HepG2 (cell line): ENCODE data around the gene SLC51B. TPM values are rescaled to one million over a fixed set of nuclear protein-coding genes. Genes with fewer than 3 reads are reported as not detected.

ENCODE experiments used
- ATAC-seq: fragments of 200-7000 bp; cut with Tn5 transposase; 3 replicates; pipeline ENCODE4 v1.9.1; 2020; ENCODE audit warnings: mild to moderate bottlenecking, moderate library complexity
- BruUV-seq: library from RNA; stranded (reverse); fragments of 400-500 nt; replicated peaks from 2 replicates; lab custom pipeline; 2021; lab: Mats Ljungman, UMichigan
- CTCF ChIA-PET: fragments of 300-600 bp; formaldehyde crosslinking; extraction: SDS; loops from one replicate; lab custom pipeline; 2021; ENCODE audit warnings: low total read pairs, inconsistent platforms, low intra/inter-chr PET ratio; lab: Yijun Ruan, JAX
- POLR2A ChIA-PET: fragments of 350-600 bp; sonication (Branson Sonifier 250); formaldehyde crosslinking; loops from one replicate; lab custom pipeline; 2020; ENCODE audit warnings: antibody characterized with exemption, inconsistent platforms; lab: Yijun Ruan, JAX
- DNase-seq: peaks from one replicate; pipeline ENCODE4 v3.0.0-alpha.2; 2015; ENCODE audit warnings: low spot score
- FAIRE-seq: peaks from 3 replicates; lab custom pipeline; 2011; peaks lifted over from hg19 to GRCh38; lab: Jason Lieb, UNC
- H2AFZ ChIP-seq: one replicate; pipeline ENCODE4 v1.6.1; 2011; ENCODE audit warnings: low read length, inconsistent platforms
- H3K27ac ChIP-seq: fragments of 300-600 bp; 3 replicates; pipeline ENCODE4 v1.8.0; 2011; ENCODE audit warnings: mixed run types, mild to moderate bottlenecking, mixed read lengths, low read length, inconsistent platforms; ENCODE audit not compliant: insufficient read depth; ENCODE audit errors: extremely low read length
- H3K27me3 ChIP-seq, 2 experiments: fragments of 200-600 bp in 1 of 2; 2 replicates in 1 of 2; 3 replicates in 1 of 2; pipeline versions ENCODE4 v1.6.0 to v1.8.0; 2011; ENCODE audit warnings: low read length in 2 of 2, mild to moderate bottlenecking in 2 of 2, moderate library complexity in 2 of 2, inconsistent platforms in 1 of 2; ENCODE audit not compliant: insufficient read depth in 2 of 2, control insufficient read depth in 1 of 2
- H3K36me3 ChIP-seq, 2 experiments: fragments of 200-600 bp in 1 of 2; replicated peaks in 1 of 2; 2 replicates in 1 of 2; 3 replicates in 1 of 2; pipeline versions ENCODE4 v1.5.1 to v1.8.0; 2011; ENCODE audit warnings: low read length in 2 of 2, inconsistent platforms in 1 of 2; ENCODE audit not compliant: insufficient read depth in 2 of 2, control insufficient read depth in 1 of 2
- H3K4me1 ChIP-seq: 2 replicates; pipeline ENCODE4 v1.5.1; 2012; ENCODE audit warnings: low read length, inconsistent platforms; ENCODE audit not compliant: insufficient read depth
- H3K4me2 ChIP-seq: 2 replicates; pipeline ENCODE4 v1.6.0; 2011; ENCODE audit warnings: low read depth, low read length, inconsistent platforms
- H3K4me3 ChIP-seq, 3 experiments: fragments of 200-600 bp in 1 of 3; sonication (generic), shearing (Covaris generic) in 1 of 3; replicated peaks in 1 of 3; 2 replicates each; pipeline ENCODE4 v1.5.1; 2011 to 2016; ENCODE audit warnings: low read length in 3 of 3, inconsistent platforms in 2 of 3, low read depth in 2 of 3, mild to moderate bottlenecking in 2 of 3, control low read depth in 1 of 3, mixed read lengths in 1 of 3; ENCODE audit not compliant: insufficient read depth in 1 of 3
- H3K79me2 ChIP-seq: one replicate; pipeline ENCODE4 v1.6.1; 2011; ENCODE audit warnings: low read length, inconsistent platforms; ENCODE audit not compliant: insufficient read depth
- H3K9ac ChIP-seq: 2 replicates; pipeline ENCODE4 v1.6.0; 2011; ENCODE audit warnings: mild to moderate bottlenecking, low read depth, low read length, inconsistent platforms; ENCODE audit not compliant: insufficient read depth
- H3K9me3 ChIP-seq: 2 replicates; pipeline ENCODE4 v1.5.1; 2012; ENCODE audit warnings: mild to moderate bottlenecking, low read length
- H4K20me1 ChIP-seq: 2 replicates; pipeline ENCODE4 v1.6.0; 2011; ENCODE audit warnings: inconsistent platforms, mild to moderate bottlenecking, low read length, moderate library complexity; ENCODE audit not compliant: insufficient read depth
- BRD4 ChIP-seq: sonication (generic); formaldehyde crosslinking; IDR thresholded peaks from 2 replicates; pipeline ENCODE4 v1.4.0; 2020; ENCODE audit warnings: missing genetic modification reagents
- FOXK1 ChIP-seq: sonication (generic); formaldehyde crosslinking; IDR thresholded peaks from 2 replicates; pipeline ENCODE4 v1.4.0; 2020; ENCODE audit warnings: low read depth, missing genetic modification reagents, borderline replicate concordance
- HDAC2 ChIP-seq: sonication (generic); formaldehyde crosslinking; IDR thresholded peaks from 2 replicates; pipeline ENCODE4 v1.4.0; 2020; ENCODE audit warnings: missing genetic modification reagents
- KDM5B ChIP-seq: sonication (generic); formaldehyde crosslinking; IDR thresholded peaks from 2 replicates; pipeline ENCODE4 v1.4.0; 2020; ENCODE audit warnings: missing genetic modification reagents, mild to moderate bottlenecking, borderline replicate concordance
- KLF9 ChIP-seq: IDR thresholded peaks from 2 replicates; pipeline ENCODE4 v1.6.1; 2016; ENCODE audit warnings: low read depth
- NFE2 ChIP-seq: sonication (generic); formaldehyde crosslinking; IDR thresholded peaks from 2 replicates; pipeline ENCODE4 v1.4.0; 2020; ENCODE audit warnings: missing genetic modification reagents
- NPAS2 ChIP-seq: sonication (generic); formaldehyde crosslinking; IDR thresholded peaks from 2 replicates; pipeline ENCODE4 v1.8.0; 2022; ENCODE audit warnings: mild to moderate bottlenecking, missing genetic modification reagents, borderline replicate concordance
- POLR2G ChIP-seq: fragments of 200-400 bp; formaldehyde crosslinking; IDR thresholded peaks from 2 replicates; pipeline ENCODE4 v1.6.1; 2018; ENCODE audit warnings: mild to moderate bottlenecking, low read depth, low read length, moderate library complexity
- SAP130 ChIP-seq: IDR thresholded peaks from 2 replicates; pipeline ENCODE4 v1.6.1; 2016; ENCODE audit warnings: low read depth
- TFAP4 ChIP-seq: sonication (generic); IDR thresholded peaks from 2 replicates; pipeline ENCODE4 v1.6.1; 2016; ENCODE audit warnings: low read depth, borderline replicate concordance
- TRIM24 ChIP-seq: sonication (generic); formaldehyde crosslinking; IDR thresholded peaks from 2 replicates; pipeline ENCODE4 v1.8.0; 2022; ENCODE audit warnings: mild to moderate bottlenecking, missing genetic modification reagents
- WIZ ChIP-seq: sonication (generic); formaldehyde crosslinking; IDR thresholded peaks from 2 replicates; pipeline ENCODE4 v1.5.1; 2020; ENCODE audit warnings: mild to moderate bottlenecking, missing genetic modification reagents
- ZFP36 ChIP-seq: fragments of 150-350 bp; IDR thresholded peaks from 2 replicates; pipeline ENCODE4 v1.6.1; 2018; ENCODE audit warnings: borderline replicate concordance, low read length, low read depth; ENCODE audit not compliant: partially characterized antibody
- ZNF138 ChIP-seq: sonication (generic); formaldehyde crosslinking; IDR thresholded peaks from 2 replicates; pipeline ENCODE4 v1.5.0; 2020; ENCODE audit warnings: mild to moderate bottlenecking, low read depth, missing genetic modification reagents
- ZNF274 ChIP-seq: sonication (generic); formaldehyde crosslinking; IDR thresholded peaks from 2 replicates; pipeline ENCODE4 v1.5.1; 2020; ENCODE audit warnings: mild to moderate bottlenecking, missing genetic modification reagents
- ZNF451 ChIP-seq: sonication (generic); formaldehyde crosslinking; IDR thresholded peaks from 2 replicates; pipeline ENCODE4 v1.5.0; 2020; ENCODE audit warnings: mild to moderate bottlenecking, missing genetic modification reagents
- ZNF614 ChIP-seq: IDR thresholded peaks from 2 replicates; pipeline ENCODE4 v1.6.1; 2018; ENCODE audit warnings: missing biosample characterization, missing genetic modification reagents, inconsistent platforms, borderline replicate concordance
- ZNF770 ChIP-seq: sonication (generic); formaldehyde crosslinking; IDR thresholded peaks from 2 replicates; pipeline ENCODE4 v1.5.0; 2020; ENCODE audit warnings: mild to moderate bottlenecking, missing genetic modification reagents
- WGBS: methylation state at CpG from one replicate; pipeline ENCODE4 v1.1.6; 2017; ENCODE audit warnings: low lambda C conversion rate; 5-methylcytosine and 5-hydroxymethylcytosine counted together
- in situ Hi-C: cut with HindIII; loops from 2 replicates; pipeline ENCODE4 v1.10.0; 2017; ENCODE audit warnings: low pct_unique_long_range_greater_than_20kb; ENCODE audit not compliant: extremely low pct_ligation_motif_present
- intact Hi-C: fragments of 100-400 bp; cut with micrococcal nuclease; formaldehyde crosslinking; loops from one replicate; pipeline ENCODE4 v1.10.0; 2022; ENCODE audit not compliant: unreplicated experiment
- polyA plus RNA-seq, 8 experiments: library from polyadenylated mRNA; depleted of rRNA in 3 of 8; stranded (reverse) in 7 of 8; unstranded in 1 of 8; fragments of >200 nt; fragmentation: Illumina TruSeq in 4 of 8; extraction: Trizol in 4 of 8; gene quantifications; 2 replicates each; pipeline versions ENCODE4 v1.2.1 to v1.2.3, GENCODE V29; 2011 to 2016; ENCODE audit warnings: low read depth in 4 of 8, missing spikeins in 1 of 8, mixed read lengths in 1 of 8; ENCODE audit not compliant: insufficient read depth in 1 of 8
- total RNA-seq, 5 experiments: library from RNA; depleted of rRNA; stranded (reverse); fragments of >200 nt; fragmentation: Illumina TruSeq; extraction: Trizol; gene quantifications; 2 replicates each; pipeline ENCODE4 v1.2.3, GENCODE V29; 2016; ENCODE audit warnings: low read depth in 1 of 5

The SLC51B gene
- total and polyA plus RNA-seq, 2 of the 13 experiments (the other 11 are each of a cell fraction or from before 2014, with no cell fraction given), result 14.9 to 17.1 TPM

- in situ Hi-C loops, result loop anchor here (10.0 kb wide), 2 partner anchors 46 to 256 kb away; partner anchors contain the start of gene RNU5A-1
- Histone ChIP-seq H3K4me1 (peaks cover 70% of the 10 kb centered on the region), H2AFZ (no peak overlapping the region), H4K20me1 (no peaks in the 10 kb centered on the region), H3K4me3 (no peak overlapping the region), H3K36me3 (no peaks in the 10 kb centered on the region)
- BruUV-seq, result no TSS peak
- 96% methylated on average over 3 of the region's 3 CpGs for WGBS
- DNase-seq (no peak), ATAC-seq (no peak)
- CTCF ChIA-PET, result no interaction called here
- intact Hi-C loops, result loop anchor here (10.0 kb wide), 1 partner anchor 146 kb away; the partner anchor contains the start of gene CLPX
- TF ChIP-seq ZNF770 (CRISPR knock-in tag) (peak; percentile 72; the same call in 1 of the 2 replicates), HDAC2 (CRISPR knock-in tag) (no peak)
- TF ChIP-seq, all 625 proteins: peak for 1
- Histone ChIP-seq H3K79me2 (no peaks in the 10 kb centered on the region), H3K4me2 (no peak overlapping the region), H3K9me3 (no peaks in the 10 kb centered on the region), H3K9ac (no peak overlapping the region), H3K27ac (no peak overlapping the region), H3K27me3 (no peaks in the 10 kb centered on the region)
- POLR2A ChIA-PET, result no interaction called here
- FAIRE-seq, result no peak
These were observed 6.8 kb upstream of the SLC51B start for GRCh38 chr15:65038428-65038827.

- in situ Hi-C loops (loop anchor here (10.0 kb wide), 2 partner anchors 46 to 256 kb away; partner anchors contain the start of gene RNU5A-1), intact Hi-C loops (loop anchor here (10.0 kb wide), 1 partner anchor 146 kb away; the partner anchor contains the start of gene CLPX)
- Histone ChIP-seq H3K9me3 (no peaks in the 10 kb centered on the region), H3K9ac (no peak overlapping the region), H3K27ac (no peak overlapping the region), H3K27me3 (no peaks in the 10 kb centered on the region), H2AFZ (no peak overlapping the region), H3K4me3 (no peak overlapping the region), H3K79me2 (no peaks in the 10 kb centered on the region), H3K4me2 (no peak overlapping the region), H3K4me1 (peaks cover 70% of the 10 kb centered on the region), H4K20me1 (no peaks in the 10 kb centered on the region), H3K36me3 (no peaks in the 10 kb centered on the region)
- FAIRE-seq, result no peak
- no peak for DNase-seq
- ChIA-PET POLR2A (no interaction called here), CTCF (no interaction called here)
- 94% methylated on average over 5 of the region's 5 CpGs for WGBS
- no TSS peak for BruUV-seq
- no peak for ATAC-seq
- no peak for TF ChIP-seq ZNF614
- TF ChIP-seq POLR2G, result no peak
- no peak for TF ChIP-seq FOXK1
- TF ChIP-seq ZNF451 (CRISPR knock-in tag), result no peak
- TF ChIP-seq WIZ (CRISPR knock-in tag), result no peak
- TF ChIP-seq NFE2, result no peak
- TF ChIP-seq KDM5B (CRISPR knock-in tag), result no peak
- TF ChIP-seq ZFP36, result no peak
- TF ChIP-seq KLF9 (CRISPR knock-in tag), result no peak
- no peak for TF ChIP-seq TRIM24 (CRISPR knock-in tag)
- TF ChIP-seq BRD4 (CRISPR knock-in tag), result no peak
- no peak for TF ChIP-seq ZNF274
- no peak for TF ChIP-seq SAP130 (CRISPR knock-in tag)
- no peak for TF ChIP-seq TFAP4
- TF ChIP-seq ZNF138 (CRISPR knock-in tag), result no peak
- TF ChIP-seq NPAS2 (CRISPR knock-in tag), result no peak
These were observed 6.4 kb upstream of the SLC51B start for GRCh38 chr15:65038836-65039235.
